ENCODE results near the gene GPR158.
"Not testable (repeated sequence)": the region's sequence is repeated elsewhere in the genome, so short reads cannot be mapped to it uniquely, and the experiment has no call there.

GPR158 gene

GRCh38 chr10:25174461-25175230, at the start of gene GPR158:
Gene GPR158 (plus strand): TSS chr10:25175001. CDS start chr10:25175421, 420 bp downstream.
- peak; percentile 79 for DNase-seq (ENCODE audit: low read depth)

GRCh38 chr10:25125201-25125611, 49.6 kb upstream of the GPR158 start:
- no peak for DNase-seq (ENCODE audit: low read depth)

GRCh38 chr10:25129592-25129991, 45.2 kb upstream of the GPR158 start:
- DNase-seq (ENCODE audit: low read depth) = no peak

DNA sequence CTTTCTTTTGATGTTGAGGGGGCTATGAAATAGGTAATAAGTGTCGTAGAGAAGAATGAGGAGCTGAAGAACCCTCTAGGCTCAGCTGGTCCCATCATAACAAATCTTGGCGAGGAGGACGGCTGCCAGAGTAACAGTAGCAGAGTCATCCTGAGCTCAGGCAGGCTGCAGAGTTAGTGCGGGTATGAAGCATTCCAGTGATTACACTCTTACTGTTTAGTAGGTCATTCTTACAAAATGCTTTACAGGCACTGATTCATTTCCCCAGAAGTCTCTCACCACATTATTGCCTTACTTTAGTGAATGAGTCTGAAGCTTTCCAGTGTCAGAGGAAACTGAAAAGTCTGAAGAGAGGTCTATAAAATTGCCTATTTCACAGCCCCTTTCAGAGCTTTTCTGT, 43.9 kb upstream of the GPR158 start:
- DNase-seq (ENCODE audit: low read depth) = no peak

DNA sequence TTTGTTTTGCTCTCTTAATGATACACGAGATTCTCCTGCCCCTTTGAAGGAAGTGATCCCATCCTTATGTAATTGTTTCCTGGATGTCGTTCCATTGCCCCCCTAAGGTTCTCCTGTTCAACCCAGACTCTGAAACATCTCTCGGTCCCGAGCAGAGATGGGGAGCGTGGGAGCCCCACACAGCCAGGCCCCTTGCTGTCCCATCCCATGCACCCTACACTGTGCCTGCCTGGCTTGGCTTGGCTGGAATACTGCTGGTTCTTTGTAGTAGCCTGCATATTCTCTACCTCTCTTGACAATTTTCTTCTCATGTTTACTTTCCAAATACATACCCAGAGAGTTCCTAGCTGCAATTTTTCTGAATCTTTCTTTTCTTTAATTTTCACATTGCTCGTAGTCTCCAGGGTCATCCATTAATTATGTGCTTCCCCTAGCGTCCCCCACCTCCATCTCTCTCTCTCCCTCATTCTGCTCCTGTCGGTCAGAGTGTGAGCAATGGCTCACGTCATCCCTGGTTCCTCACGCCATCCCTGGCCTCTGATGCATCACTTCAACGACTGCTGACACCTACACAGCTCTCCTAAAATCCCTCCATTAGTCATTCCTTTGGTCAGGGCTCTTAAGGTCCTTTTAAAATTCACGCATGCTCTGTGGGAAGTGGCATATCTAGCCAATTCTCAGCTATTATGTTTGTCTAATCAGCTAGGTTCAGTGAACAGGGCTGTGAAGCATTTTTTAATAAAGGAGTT, 32.5 kb upstream of the GPR158 start:
- no peak for DNase-seq (ENCODE audit: low read depth)

DNA sequence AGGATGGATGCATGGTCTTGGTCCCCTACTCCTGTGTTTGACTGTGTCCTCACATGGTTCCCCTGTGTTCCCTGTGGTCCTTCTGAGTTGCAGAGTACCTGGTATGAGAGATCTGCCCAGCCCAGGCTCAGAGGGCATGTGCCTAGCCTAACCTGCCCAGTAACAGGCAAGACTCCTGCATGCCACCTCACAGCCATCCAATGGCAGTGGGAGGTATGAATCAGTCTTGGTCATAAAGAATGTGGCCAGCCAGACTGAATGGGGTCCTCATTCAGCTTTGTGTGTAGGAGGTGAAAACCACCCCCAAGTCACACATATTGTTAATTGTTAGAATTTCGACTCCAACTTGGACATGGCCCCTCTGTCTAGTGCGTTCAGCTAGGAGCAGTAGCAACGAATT, 17.2 kb upstream of the GPR158 start:
- no peak for DNase-seq (ENCODE audit: low read depth)

GRCh38 chr10:25159591-25159990, 15.2 kb upstream of the GPR158 start:
- no peak for DNase-seq (ENCODE audit: low read depth)

DNA sequence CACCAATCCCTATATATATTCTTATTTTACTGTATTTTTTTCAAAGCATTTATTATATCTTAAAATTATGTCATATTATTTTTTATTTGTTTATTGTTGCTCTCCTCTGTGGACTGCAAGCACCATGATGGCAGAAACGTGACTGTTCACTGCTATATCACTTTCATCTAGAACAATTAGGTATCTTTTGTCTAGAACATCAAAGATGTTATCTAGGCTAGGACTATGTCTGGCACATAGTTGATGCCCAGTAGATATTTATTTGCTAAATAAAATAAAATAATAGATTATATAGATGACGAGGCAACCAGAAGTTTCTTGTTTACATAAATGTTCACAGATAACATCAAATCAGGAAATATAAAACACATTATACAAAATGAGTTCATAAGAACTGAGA, 12.4 kb upstream of the GPR158 start:
- no peak for DNase-seq (ENCODE audit: low read depth)

DNA sequence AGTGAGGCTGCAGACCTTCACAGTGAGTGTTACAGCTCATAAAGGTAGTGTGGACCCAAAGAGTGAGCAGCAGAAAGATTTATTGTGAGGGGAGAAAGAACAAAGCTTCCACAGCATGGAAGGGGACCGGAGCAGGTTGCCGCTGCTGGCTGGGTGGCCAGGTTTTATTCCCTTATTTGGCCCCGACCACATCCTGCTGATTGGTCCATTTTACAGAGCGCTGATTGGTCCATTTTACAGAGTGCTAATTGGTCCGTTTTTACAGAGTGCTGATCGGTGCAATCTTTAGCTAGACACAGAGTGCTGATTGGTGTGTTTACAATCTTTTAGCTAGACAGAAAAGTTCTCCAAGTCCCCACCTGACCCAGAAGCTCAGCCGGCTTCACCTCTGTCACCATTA, 11.3 kb upstream of the GPR158 start:
- DNase-seq (ENCODE audit: low read depth) = not testable (repeated sequence)

GRCh38 chr10:25169740-25170139, 5.1 kb upstream of the GPR158 start:
- DNase-seq (ENCODE audit: low read depth) = no peak

DNA sequence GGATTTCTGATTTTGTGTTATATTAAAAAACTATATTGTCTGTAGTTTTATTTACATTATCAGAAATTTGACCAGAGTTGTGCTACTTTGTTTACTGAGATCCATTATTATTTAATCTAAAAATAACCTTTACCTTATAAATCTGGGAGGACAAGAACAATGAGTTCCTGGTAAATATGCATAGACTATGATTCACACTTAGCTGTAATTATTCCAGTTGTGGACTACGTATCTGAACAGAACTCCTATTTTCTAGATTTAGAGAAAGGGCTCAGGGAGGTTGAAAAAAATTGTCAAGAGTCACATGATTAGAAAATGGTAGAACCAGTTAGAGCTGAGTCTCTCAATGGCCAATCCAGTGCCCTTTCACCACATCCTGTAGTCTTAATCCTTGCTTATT, 4.2 kb upstream of the GPR158 start:
- DNase-seq (ENCODE audit: low read depth) = no peak

DNA sequence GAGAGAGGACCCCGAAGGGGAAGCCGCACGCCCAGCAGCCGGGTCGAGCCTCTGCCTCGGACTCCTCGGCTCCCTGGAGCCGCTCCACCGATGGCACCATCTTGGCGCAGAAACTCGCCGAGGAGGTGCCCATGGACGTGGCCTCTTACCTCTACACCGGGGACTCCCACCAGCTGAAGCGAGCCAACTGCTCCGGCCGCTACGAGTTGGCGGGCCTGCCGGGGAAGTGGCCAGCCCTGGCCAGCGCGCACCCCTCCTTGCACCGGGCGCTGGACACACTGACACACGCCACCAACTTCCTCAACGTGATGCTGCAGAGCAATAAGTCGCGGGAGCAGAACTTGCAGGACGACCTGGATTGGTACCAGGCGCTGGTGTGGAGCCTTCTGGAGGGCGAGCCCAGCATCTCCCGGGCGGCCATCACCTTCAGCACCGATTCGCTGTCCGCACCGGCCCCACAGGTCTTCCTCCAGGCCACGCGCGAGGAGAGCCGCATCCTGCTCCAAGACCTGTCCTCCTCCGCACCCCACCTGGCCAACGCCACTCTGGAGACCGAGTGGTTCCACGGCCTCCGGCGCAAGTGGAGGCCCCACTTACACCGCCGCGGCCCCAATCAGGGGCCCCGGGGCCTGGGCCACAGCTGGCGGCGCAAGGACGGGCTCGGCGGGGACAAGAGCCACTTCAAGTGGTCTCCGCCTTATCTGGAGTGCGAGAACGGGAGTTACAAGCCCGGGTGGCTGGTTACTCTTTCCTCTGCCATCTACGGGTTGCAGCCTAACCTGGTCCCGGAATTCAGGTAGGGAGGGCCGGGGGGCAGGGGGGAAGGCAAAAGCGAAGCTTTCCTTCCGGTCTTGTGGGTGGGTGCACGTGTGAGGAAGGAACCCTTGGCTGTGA, 973 bp downstream of the GPR158 start:
- no peak for DNase-seq (ENCODE audit: low read depth)

- DNase-seq (ENCODE audit: low read depth) = no peak
Observed at GRCh38 chr10:25176421-25176968, 1.7 kb downstream of the GPR158 start.

DNA sequence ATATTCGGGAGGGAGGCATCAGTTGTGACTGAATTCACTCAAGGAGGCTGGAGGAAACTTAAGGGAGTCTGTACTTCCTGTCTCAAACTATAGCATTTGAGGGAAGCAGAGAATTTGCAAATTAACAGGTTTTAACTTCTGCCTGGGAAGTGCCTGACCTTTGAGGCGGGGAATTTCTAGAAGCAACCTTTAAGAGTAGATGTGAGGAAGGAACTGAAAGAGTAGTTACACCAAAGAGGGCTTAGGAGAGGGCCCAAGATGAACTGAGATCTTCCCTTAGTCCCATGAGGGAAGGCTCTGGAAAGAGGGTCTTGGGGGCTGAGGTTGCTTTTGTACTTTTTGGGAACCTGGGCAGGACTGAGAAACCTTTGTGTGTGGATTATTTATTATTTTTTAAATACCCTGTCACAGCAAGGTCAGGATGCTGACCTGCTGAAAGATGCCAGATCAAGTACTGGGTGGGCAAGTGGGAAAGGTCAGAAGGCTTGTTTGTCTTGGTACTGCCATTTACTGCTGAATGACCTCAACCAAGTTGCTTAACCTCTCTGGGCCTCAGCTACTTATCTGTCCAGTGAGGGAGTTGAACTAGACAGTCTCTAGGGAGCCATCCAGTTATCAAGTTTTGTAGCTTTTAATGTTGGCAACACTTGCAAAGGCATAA, 2.4 kb downstream of the GPR158 start:
- DNase-seq (ENCODE audit: low read depth) = no peak

GRCh38 chr10:25177754-25178135, 2.9 kb downstream of the GPR158 start:
- DNase-seq (ENCODE audit: low read depth) = no peak

- no peak for DNase-seq (ENCODE audit: low read depth)
Observed at GRCh38 chr10:25178411-25178810, 3.6 kb downstream of the GPR158 start.

DNA sequence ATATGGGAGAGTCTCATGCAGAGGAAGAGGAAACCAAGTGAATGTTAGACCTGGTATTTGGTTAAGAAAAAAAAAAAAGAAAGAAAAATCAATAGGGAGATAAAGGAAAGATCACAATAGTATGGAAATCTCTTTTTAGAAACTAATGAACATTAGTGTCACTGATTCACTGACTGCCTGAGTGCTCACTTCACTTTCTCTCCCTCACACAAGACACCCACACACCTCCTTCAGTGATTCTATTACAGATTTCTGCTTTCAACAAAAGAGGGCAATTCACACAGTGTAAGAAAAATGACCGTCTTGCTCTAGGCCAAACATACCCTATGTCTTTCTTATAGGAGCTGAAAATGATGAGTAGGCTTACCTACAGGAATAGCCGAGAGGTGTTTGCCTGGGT, 6.0 kb downstream of the GPR158 start:
- DNase-seq (ENCODE audit: low read depth) = no peak

GRCh38 chr10:25182636-25183035, 7.8 kb downstream of the GPR158 start:
- DNase-seq (ENCODE audit: low read depth) = no peak

GRCh38 chr10:25191162-25191895, 16.5 kb downstream of the GPR158 start:
- no peak for DNase-seq (ENCODE audit: low read depth)

DNA sequence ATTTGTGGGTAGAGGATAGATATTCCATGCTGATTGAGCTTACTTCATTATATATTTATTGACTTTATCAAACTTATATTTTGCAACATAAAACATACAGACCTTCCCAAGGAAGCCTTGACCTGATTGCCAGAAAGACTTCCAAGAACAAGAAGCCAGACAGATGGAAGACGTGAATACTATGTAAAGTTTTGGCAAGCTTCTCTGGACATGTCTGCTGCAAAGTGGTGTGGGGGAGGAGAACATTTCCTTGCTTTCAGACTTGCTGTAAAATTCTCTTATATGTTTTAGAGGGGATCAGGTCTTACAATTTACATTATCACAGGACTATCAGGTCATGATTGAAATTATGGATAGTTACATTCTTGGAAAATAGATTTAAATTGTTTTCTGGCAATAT, 23.4 kb downstream of the GPR158 start:
- no peak for DNase-seq (ENCODE audit: low read depth)
